ENCODE data around the gene LCLAT1. TPM values are rescaled to one million over a fixed set of nuclear protein-coding genes. Genes with fewer than 3 reads are reported as not detected.
"Not testable (repeated sequence)": the region's sequence is repeated elsewhere in the genome, so short reads cannot be mapped to it uniquely, and the experiment has no call there.

Gene LCLAT1
- total and polyA plus RNA-seq, 4 donors = 10.3 to 21.1 (median 11.9) TPM

DNA sequence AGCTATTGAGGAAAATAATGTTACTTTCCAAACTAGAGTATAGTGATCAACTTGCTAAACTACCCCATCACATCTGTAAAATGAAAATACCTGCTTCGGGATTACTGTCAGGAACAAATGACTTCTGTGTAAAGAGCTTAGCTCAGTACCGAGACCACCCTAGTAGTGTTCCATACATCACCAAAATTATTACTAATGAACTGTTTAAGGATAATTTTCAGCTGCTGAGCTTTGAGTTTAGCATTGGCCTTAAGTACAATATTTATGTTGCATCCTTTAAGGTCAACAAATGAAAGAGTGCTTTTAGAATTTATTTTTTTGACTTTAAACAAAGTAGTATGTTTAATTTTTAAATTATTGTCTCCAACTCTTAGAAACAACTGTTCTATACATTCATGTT lies 144.1 kb downstream of the LCLAT1 start:
- no peaks in the 10 kb centered on the region for H3K36me3 ChIP-seq (ENCODE audit: control insufficient read depth, insufficient read depth, low read length)
- no CpG with 5 or more reads among the region's 2 CpGs for WGBS (ENCODE audit: insufficient coverage)
- no peak for DNase-seq (ENCODE audit: low read depth in 4 of 6, low spot score in 6 of 6)
- no peaks in the 10 kb centered on the region for H3K9me3 ChIP-seq (ENCODE audit: control insufficient read depth, insufficient read depth, low read length)
- H3K4me1 ChIP-seq (ENCODE audit: control insufficient read depth, insufficient read depth, low read length) = no peaks in the 10 kb centered on the region
- H3K4me3 ChIP-seq (ENCODE audit: low read depth, low read length) = no peak overlapping the region
- no peak overlapping the region for H3K27ac ChIP-seq (ENCODE audit: low read depth, low read length)
- no peaks in the 10 kb centered on the region for H3K27me3 ChIP-seq (ENCODE audit: control insufficient read depth, insufficient read depth, low read length)

DNA sequence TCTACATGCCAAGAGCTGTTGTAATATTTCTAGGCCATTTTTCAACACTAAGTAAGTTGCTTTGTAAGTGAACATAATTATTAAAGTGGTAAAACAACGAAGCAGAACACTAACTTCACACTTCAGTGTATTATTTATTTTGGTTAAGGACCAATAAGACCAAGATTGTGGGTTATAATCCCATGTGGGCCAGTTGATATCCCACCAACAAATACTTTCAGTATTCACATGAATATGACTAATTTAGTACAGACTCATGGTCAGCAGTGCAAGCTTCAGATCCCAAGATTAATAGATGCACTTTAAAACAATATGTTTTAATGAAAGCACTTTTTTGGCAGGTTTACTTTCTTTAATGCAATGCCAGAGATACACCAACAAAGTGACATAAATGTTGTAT lies 154.3 kb downstream of the LCLAT1 start:
- H3K27me3 ChIP-seq (ENCODE audit: control insufficient read depth, insufficient read depth, low read length) = no peaks in the 10 kb centered on the region
- H3K36me3 ChIP-seq (ENCODE audit: control insufficient read depth, insufficient read depth, low read length) = no peaks in the 10 kb centered on the region
- no peak overlapping the region for H3K27ac ChIP-seq (ENCODE audit: low read depth, low read length)
- H3K9me3 ChIP-seq (ENCODE audit: control insufficient read depth, insufficient read depth, low read length) = peaks cover 8% of the 10 kb centered on the region
- no peak for DNase-seq (ENCODE audit: low read depth in 4 of 6, low spot score in 6 of 6)
- H3K4me3 ChIP-seq (ENCODE audit: low read depth, low read length) = no peak overlapping the region
- no CpG with 5 or more reads among the region's 1 CpG for WGBS (ENCODE audit: insufficient coverage)
- no peaks in the 10 kb centered on the region for H3K4me1 ChIP-seq (ENCODE audit: control insufficient read depth, insufficient read depth, low read length)

DNA sequence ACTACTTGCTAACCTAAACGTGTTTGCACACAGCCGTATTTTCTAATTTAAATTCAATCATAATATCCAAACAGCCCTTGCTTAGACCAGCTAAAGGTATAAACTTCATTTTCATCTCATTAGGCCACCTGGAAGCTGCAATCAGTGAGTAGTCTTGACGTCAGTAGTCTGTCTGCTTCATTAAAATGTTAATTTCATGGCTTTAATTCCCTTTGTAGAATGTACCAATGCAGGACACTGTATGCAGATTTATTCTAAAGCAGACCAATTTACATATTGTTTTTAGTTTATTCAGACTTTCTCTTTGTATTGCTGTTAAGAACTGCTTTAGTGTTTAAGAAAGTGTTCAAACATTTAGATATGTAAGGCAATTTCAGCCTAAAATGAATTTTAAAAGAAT lies 158.2 kb downstream of the LCLAT1 start:
- Histone ChIP-seq H3K4me3 (ENCODE audit: low read depth, low read length) (no peak overlapping the region), H3K36me3 (ENCODE audit: control insufficient read depth, insufficient read depth, low read length) (no peaks in the 10 kb centered on the region), H3K27me3 (ENCODE audit: control insufficient read depth, insufficient read depth, low read length) (no peaks in the 10 kb centered on the region), H3K27ac (ENCODE audit: low read depth, low read length) (no peak overlapping the region), H3K4me1 (ENCODE audit: control insufficient read depth, insufficient read depth, low read length) (no peaks in the 10 kb centered on the region), H3K9me3 (ENCODE audit: control insufficient read depth, insufficient read depth, low read length) (no peaks in the 10 kb centered on the region)
- DNase-seq (ENCODE audit: low read depth in 4 of 6, low spot score in 6 of 6) = peak in 2 of 6 donors; percentile 14 to 52
- WGBS (ENCODE audit: insufficient coverage) = 33% methylated on average over 1 of the region's 3 CpGs

DNA sequence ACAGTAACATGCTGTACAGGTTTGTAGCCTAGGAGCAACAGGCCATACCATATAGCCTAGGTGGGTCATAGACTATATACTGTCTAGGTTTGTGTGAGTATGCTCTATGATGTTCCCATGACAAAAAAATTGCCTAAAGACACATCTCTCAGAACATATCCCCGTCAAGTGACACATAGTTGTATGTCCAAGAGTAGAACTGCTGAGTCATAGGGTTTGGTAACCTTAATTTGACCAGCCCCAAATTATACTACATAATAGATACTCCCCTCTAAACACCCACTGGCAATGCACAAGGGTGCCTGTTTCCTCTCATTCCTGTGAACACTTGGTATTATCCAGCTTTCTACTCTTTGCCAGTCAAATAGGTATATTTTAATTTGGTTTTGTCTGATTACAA lies 161.6 kb downstream of the LCLAT1 start:
- no peaks in the 10 kb centered on the region for H3K36me3 ChIP-seq (ENCODE audit: control insufficient read depth, insufficient read depth, low read length)
- H3K4me3 ChIP-seq (ENCODE audit: low read depth, low read length) = no peak overlapping the region
- H3K27me3 ChIP-seq (ENCODE audit: control insufficient read depth, insufficient read depth, low read length) = no peaks in the 10 kb centered on the region
- no peak for DNase-seq (ENCODE audit: low read depth in 4 of 6, low spot score in 6 of 6)
- WGBS (ENCODE audit: insufficient coverage) = no CpG with 5 or more reads among the region's 1 CpG
- no peak overlapping the region for H3K27ac ChIP-seq (ENCODE audit: low read depth, low read length)
- no peaks in the 10 kb centered on the region for H3K9me3 ChIP-seq (ENCODE audit: control insufficient read depth, insufficient read depth, low read length)
- H3K4me1 ChIP-seq (ENCODE audit: control insufficient read depth, insufficient read depth, low read length) = no peaks in the 10 kb centered on the region

GRCh38 chr2:30611583-30611982 lies 164.5 kb downstream of the LCLAT1 start:
- H3K9me3 ChIP-seq (ENCODE audit: control insufficient read depth, insufficient read depth, low read length) = no peaks in the 10 kb centered on the region
- peak in 1 of 6 donors; percentile 22 for DNase-seq (ENCODE audit: low read depth in 4 of 6, low spot score in 6 of 6)
- H3K4me3 ChIP-seq (ENCODE audit: low read depth, low read length) = no peak overlapping the region
- H3K36me3 ChIP-seq (ENCODE audit: control insufficient read depth, insufficient read depth, low read length) = no peaks in the 10 kb centered on the region
- no peaks in the 10 kb centered on the region for H3K4me1 ChIP-seq (ENCODE audit: control insufficient read depth, insufficient read depth, low read length)
- no peak overlapping the region for H3K27ac ChIP-seq (ENCODE audit: low read depth, low read length)
- H3K27me3 ChIP-seq (ENCODE audit: control insufficient read depth, insufficient read depth, low read length) = no peaks in the 10 kb centered on the region
- 70% methylated on average over 4 of the region's 4 CpGs for WGBS (ENCODE audit: insufficient coverage)

GRCh38 chr2:30612371-30612770 lies 165.3 kb downstream of the LCLAT1 start:
- Histone ChIP-seq H3K9me3 (ENCODE audit: control insufficient read depth, insufficient read depth, low read length) (no peaks in the 10 kb centered on the region), H3K4me1 (ENCODE audit: control insufficient read depth, insufficient read depth, low read length) (no peaks in the 10 kb centered on the region), H3K27ac (ENCODE audit: low read depth, low read length) (no peak overlapping the region), H3K4me3 (ENCODE audit: low read depth, low read length) (no peak overlapping the region), H3K27me3 (ENCODE audit: control insufficient read depth, insufficient read depth, low read length) (no peaks in the 10 kb centered on the region), H3K36me3 (ENCODE audit: control insufficient read depth, insufficient read depth, low read length) (no peaks in the 10 kb centered on the region)
- 13% methylated on average over 1 of the region's 2 CpGs for WGBS (ENCODE audit: insufficient coverage)
- peak in 1 of 6 donors; percentile 44 for DNase-seq (ENCODE audit: low read depth in 4 of 6, low spot score in 6 of 6)

DNA sequence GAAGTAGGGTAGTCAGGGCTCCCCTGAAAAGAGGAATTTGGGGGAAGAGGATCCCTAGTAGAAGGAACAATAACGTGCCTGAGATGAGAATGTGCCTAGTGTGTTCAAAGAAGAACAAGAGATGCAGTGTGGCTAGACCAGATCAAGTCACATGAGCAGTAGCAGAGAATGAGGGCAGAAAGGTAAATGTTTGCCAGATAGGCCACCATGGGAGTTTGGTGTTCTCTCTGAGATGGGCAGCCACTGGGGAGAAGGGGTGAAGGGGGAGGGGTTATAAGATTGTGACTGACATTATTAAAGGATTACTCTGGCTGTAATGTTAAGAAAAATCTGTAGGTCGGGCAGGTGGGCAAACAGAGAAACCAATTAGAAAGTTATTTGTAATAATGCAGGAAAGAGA lies 166.0 kb downstream of the LCLAT1 start:
- Histone ChIP-seq H3K4me3 (ENCODE audit: low read depth, low read length) (no peak overlapping the region), H3K36me3 (ENCODE audit: control insufficient read depth, insufficient read depth, low read length) (no peaks in the 10 kb centered on the region), H3K4me1 (ENCODE audit: control insufficient read depth, insufficient read depth, low read length) (no peaks in the 10 kb centered on the region), H3K9me3 (ENCODE audit: control insufficient read depth, insufficient read depth, low read length) (no peaks in the 10 kb centered on the region), H3K27ac (ENCODE audit: low read depth, low read length) (no peak overlapping the region), H3K27me3 (ENCODE audit: control insufficient read depth, insufficient read depth, low read length) (no peaks in the 10 kb centered on the region)
- DNase-seq (ENCODE audit: low read depth in 4 of 6, low spot score in 6 of 6) = no peak
- WGBS (ENCODE audit: insufficient coverage) = 83% methylated on average over 2 of the region's 2 CpGs

DNA sequence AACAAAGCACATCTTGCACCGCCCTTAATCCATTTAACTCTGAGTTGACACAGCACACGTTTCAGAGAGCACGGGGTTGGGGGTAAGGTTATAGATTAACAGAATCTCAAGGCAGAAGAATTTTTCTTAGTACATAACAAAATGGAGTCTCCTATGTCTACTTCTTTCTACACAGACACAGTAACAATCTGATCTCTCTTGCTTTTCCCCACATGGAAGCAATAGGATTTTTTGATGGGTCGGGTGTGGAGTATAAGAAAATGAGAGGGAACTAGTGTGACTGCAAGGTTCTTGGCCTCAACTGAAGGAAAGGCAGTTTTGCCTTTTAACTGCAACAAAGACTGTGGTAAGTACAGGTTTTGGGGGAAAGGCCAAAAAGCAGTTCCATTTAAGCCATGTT lies 167.2 kb downstream of the LCLAT1 start:
- not testable (repeated sequence) for H3K9me3 ChIP-seq (ENCODE audit: control insufficient read depth, insufficient read depth, low read length); H3K4me1 ChIP-seq (ENCODE audit: control insufficient read depth, insufficient read depth, low read length); H3K27me3 ChIP-seq (ENCODE audit: control insufficient read depth, insufficient read depth, low read length); H3K4me3 ChIP-seq (ENCODE audit: low read depth, low read length); H3K27ac ChIP-seq (ENCODE audit: low read depth, low read length); DNase-seq (ENCODE audit: low read depth in 4 of 6, low spot score in 6 of 6); H3K36me3 ChIP-seq (ENCODE audit: control insufficient read depth, insufficient read depth, low read length)
- 100% methylated on average over 1 of the region's 4 CpGs for WGBS (ENCODE audit: insufficient coverage)

GRCh38 chr2:30615926-30616325 lies 168.9 kb downstream of the LCLAT1 start:
- Histone ChIP-seq H3K9me3 (ENCODE audit: control insufficient read depth, insufficient read depth, low read length) (no peaks in the 10 kb centered on the region), H3K27ac (ENCODE audit: low read depth, low read length) (no peak overlapping the region), H3K36me3 (ENCODE audit: control insufficient read depth, insufficient read depth, low read length) (no peaks in the 10 kb centered on the region), H3K4me1 (ENCODE audit: control insufficient read depth, insufficient read depth, low read length) (no peaks in the 10 kb centered on the region), H3K4me3 (ENCODE audit: low read depth, low read length) (no peak overlapping the region), H3K27me3 (ENCODE audit: control insufficient read depth, insufficient read depth, low read length) (no peaks in the 10 kb centered on the region)
- 67% methylated on average over 1 of the region's 1 CpG for WGBS (ENCODE audit: insufficient coverage)
- no peak for DNase-seq (ENCODE audit: low read depth in 4 of 6, low spot score in 6 of 6)

DNA sequence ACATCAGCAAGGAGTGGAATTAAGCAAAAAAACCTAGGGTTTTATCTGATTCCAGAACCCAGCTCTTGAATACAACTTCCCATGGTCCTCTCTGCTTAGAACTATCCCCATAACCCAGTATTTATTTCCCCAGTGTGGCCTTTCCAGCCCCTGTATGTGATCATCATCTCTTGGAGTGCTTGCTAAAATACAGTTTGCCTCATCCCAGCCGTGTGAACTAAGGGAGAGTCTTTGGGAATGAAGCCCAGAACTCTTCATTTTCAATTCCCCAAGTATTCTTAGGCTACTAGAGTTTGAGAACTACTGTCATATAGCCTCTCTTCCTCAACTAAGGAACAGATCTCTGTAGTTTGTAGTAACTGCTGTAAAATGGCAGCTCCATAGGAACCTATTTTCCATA lies 173.1 kb downstream of the LCLAT1 start:
- Histone ChIP-seq H3K9me3 (ENCODE audit: control insufficient read depth, insufficient read depth, low read length) (no peaks in the 10 kb centered on the region), H3K27ac (ENCODE audit: low read depth, low read length) (no peak overlapping the region), H3K27me3 (ENCODE audit: control insufficient read depth, insufficient read depth, low read length) (no peaks in the 10 kb centered on the region), H3K4me1 (ENCODE audit: control insufficient read depth, insufficient read depth, low read length) (no peaks in the 10 kb centered on the region), H3K36me3 (ENCODE audit: control insufficient read depth, insufficient read depth, low read length) (no peaks in the 10 kb centered on the region), H3K4me3 (ENCODE audit: low read depth, low read length) (no peak overlapping the region)
- no CpG with 5 or more reads among the region's 1 CpG for WGBS (ENCODE audit: insufficient coverage)
- DNase-seq (ENCODE audit: low read depth in 4 of 6, low spot score in 6 of 6) = no peak

Measured in spinal cord (tissue), 10 donors.